HG03159 (cell line): Measurements from ENCODE around the gene TMC1.

Experiments
- ATAC-seq: cut with Tn5 transposase; IDR thresholded peaks from one replicate; pipeline ENCODE4 v1.9.1; 2021; ENCODE audit warnings: mild to moderate bottlenecking, moderate library complexity; ENCODE audit not compliant: unreplicated experiment

TMC1 gene

DNA sequence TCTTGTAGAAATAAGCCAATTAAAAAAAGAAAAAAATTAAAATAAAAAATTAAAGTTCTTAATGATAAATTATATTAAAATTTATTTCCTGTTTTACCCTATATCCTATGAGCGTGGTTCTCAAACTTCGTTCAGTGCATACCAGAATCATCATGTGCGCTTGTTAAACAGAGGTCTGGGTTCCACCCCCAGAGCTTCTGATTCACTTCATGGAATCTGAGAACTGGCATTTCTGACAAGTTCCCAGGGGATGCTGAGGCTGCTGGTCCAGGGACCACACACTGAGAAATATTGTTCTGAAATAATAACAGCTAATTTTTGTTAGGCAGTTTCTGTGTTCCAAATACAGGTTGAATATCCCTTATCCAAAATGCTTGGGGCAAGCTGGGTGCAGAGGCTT, 79.3 kb downstream of the TMC1 start:
- ATAC-seq = no peak

DNA sequence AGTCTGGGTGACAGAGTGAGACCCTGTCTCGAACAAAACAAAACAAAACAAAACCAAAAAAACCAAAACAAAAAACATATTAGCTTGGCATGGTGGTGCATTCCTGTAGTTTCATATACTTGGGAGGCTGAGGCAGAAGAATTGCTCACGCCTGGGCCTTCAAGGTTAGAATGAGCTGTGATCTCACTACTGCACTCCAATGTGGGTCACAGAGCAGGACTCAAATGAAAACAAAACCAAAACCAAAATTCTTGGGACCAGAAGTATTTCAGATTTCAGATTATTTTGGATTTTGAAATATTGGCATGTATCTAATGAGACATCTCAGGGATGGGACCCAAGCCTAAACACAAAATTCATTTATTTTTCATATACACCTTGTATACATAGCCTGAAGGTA, 80.2 kb downstream of the TMC1 start:
- no peak for ATAC-seq

DNA sequence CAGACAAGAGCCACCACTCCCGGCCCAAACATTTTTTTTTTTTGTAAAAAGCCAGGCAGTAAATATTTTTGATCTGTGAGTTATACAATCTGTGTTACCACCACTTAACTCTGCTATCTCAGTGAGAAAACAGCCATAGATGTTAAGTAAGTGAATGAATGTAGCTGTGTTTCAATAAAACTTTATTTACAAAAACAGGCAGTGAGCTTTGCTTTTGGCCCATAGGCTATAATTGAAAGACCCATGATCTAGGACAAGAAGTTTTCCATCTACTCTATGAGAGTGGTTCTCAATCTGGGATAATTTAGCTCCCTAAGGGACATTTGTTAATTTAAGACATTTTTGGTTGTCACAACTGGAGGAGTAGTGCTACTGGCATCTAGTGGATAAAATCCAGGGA, 91.0 kb downstream of the TMC1 start:
- ATAC-seq = no peak

DNA sequence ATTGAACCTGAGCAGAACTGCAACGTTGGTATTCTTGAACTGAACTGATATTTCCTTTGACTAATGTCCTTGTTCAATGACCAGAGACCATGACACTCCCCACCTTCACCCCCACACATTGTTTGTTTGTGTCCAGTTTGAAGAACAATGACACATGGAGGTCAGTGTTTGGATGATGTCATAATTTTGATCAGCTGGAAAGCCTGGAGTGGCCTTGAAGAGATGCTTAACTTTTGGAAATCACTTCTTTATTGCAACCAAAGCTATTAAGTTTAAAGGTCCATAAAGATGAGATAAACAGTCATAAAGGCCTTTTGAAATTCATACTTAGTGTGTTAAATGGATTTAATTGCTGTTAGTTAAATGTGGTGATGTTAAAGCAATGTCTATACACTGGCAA, 92.7 kb downstream of the TMC1 start:
- ATAC-seq = no peak

DNA sequence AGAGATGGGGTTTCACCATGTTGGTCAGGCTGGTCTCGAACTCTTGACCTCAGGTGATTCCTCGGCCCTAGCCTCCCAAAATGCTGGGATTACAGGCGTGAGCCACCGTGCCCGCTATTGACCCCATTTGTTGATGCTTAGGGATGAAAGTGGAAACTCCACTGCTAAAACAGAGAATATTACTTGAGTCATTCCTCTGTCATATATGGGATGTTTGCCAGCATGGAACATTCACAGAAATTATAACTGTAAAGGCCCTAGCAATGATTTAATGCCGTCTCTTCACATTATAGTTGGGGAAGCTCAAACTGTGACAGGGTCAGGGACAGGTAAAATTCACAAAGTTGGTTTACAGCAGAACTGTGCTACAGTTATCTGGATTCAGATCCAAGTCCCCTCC, 94.5 kb downstream of the TMC1 start:
- ATAC-seq = no peak

DNA sequence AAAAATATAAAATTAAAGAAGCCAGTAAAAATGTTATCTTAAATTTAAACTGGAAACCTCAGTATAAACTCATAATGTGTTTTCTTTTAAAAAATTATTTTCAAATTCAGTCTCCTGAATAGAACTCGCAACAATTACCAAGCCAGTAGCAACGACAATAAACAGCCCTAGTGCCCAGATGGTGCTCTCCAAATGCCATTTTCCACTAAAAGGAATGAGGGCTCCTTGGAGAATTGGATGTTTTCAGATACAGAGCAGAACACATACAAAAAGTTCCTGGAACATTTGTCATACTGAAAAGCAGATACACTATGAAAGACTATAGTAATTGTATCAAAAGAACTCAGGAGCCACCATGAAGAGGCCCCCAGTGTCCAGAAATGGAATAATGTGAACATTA, 97.4 kb downstream of the TMC1 start:
- no peak for ATAC-seq

DNA sequence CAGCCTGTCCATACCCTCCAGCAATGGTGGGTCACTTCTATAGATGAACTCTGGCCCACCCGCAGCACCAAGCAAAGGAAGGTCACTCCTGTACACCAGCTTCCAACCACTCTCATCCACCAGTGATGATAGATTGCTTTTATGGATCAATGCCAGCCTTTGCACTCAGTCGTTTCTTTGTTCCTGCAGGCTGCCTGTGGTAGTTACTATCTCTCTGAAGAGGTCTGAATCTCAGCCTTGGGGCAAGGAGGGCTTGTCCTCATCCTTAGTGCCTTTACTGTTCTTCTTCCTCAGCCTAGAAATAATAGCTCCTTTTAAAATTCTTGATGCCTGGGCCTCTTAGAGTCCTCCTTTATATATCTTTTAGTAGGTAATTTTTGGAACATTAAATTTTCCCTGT, 100.8 kb downstream of the TMC1 start:
- no peak for ATAC-seq

DNA sequence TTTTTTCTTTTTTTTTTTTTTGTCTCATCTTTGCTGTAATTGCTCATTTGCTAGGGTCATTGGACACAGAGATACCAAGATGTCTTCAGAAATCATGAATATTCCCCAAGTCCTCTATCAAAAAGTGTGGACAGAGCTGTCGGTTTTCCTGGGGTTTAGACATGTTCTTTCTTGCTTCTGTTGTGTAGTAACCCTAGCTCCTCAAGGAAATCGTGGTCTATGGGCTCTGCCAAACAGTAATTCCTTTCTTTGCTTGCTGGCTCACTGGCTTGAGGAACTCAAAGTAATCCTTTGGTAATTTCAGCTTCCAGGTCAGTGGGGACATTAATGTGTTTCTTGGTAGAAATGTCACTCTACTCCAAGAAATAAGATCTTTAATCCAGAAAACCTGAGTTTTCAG, 101.7 kb downstream of the TMC1 start:
- ATAC-seq = no peak

DNA sequence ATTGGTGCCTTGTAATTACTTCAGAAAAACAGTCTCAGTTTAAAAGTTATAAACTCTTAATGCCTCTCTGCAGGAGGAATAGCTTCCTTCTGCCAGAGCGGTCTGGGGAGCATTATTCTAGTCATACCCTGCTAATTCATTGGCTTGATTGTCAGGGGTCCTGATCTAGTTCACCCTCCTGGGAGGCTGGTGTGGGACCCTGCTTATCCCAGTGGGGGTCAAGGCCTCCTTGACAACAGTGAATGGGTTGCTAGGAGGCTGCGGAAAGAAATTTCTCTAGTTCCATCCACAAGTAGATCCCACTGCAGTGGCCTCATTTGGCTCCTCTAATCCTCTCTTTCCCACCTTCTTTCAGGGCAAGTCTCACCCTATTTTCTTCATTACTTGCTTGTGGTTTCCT, 105.7 kb downstream of the TMC1 start:
- no peak for ATAC-seq

DNA sequence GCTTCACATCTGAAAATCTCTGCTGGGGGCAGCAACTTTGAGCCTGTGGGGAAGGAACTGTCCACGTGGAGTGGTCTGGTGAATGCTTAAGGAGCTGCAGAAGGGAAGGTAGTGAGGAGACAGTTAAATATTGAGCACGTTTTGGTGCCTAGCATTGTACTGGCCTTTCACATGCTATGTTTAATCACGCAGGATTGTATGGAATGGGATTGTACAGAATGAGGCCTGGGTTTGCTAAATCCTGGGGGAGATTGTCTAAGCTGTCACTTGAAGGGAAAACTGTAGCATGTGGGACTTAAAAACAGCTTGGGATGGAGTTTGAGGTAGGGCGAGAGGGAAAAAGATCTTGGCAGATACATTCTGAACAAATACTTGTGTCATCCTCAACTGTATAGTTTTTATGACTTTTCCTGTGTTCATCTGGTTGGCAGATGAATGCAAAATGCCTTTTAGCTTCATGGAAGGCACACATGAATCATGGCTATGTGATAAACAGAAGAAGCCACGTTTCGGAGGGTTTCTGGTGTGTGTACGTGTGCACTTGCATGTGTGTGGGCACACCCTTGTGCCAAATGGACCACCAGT, 106.6 kb downstream of the TMC1 start:
- no peak for ATAC-seq

DNA sequence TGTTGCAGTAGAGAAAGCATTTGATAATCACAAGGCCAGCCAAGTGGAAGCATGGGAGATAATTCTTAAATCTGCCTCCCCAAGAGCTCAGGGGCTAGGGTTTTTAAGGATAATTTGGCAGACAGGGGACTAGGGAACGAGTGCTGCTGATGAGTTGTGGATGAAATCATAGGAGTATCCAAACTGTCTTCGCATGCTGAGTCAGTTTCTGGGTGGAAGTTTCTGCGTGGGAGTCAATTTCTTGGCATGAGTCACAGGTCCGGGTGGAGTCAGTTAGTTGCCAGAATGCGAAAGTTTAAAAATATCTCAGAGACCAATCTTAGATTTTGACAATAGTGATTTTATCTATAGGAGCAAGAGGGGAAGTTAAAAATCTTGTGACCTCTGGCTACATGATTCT, 112.6 kb downstream of the TMC1 start:
- ATAC-seq = no peak

DNA sequence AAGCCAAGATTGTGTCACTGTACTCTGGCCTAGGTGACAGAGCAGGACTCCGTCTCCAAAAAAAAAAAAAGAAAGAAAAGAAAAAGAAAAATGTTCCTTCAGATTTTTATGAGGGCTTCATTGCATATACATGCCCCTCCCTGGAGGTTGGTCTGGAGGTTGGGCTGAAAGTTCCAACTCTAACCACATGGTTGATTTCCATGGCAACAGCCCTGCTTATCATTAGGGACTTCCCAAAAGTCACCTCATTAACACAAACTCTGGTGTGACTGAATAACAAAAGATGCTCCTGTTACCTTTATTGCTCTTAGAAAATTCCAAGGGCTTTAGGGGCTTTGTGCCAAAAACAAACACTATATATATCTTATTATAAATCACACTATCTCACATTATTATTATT, 113.8 kb downstream of the TMC1 start:
- ATAC-seq = peak; percentile 97

DNA sequence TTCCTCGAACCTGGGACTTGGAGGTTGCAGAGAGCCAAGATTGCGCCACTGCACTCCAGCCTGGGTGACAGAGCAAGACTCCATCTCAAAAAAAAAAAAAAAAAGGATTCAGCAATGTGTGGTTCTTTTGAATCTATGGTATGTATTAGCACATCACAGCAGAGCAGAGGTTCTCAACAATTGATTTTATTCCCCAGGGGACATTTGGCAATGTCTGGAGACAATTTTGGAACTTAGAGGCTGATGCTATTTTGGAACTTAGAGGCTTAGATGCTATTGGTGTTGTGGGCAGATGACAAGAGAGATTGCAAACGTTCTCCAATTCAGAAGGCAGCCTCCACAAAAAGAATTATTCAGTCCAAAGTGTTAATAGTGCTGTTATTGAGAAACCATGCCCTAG, 115.2 kb downstream of the TMC1 start:
- ATAC-seq = no peak

DNA sequence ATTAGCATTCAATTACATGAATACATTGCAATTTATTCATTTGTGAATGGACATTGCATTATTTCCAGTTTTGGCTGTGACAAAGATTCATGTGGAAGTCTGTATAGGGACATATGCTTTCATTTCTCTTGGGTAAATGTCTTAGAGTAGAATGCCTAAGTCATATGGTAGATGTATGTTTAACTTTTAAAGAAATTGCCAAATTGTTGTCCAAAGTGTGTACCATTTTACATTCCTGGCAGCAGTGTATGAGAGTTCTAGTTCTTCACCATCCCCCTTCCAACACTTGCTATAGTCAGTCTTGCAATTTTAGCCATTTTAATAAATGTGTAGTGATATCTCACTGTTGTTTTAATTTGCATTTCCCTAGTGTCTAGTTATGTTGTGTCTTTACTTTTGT, 122.2 kb downstream of the TMC1 start:
- no peak for ATAC-seq

DNA sequence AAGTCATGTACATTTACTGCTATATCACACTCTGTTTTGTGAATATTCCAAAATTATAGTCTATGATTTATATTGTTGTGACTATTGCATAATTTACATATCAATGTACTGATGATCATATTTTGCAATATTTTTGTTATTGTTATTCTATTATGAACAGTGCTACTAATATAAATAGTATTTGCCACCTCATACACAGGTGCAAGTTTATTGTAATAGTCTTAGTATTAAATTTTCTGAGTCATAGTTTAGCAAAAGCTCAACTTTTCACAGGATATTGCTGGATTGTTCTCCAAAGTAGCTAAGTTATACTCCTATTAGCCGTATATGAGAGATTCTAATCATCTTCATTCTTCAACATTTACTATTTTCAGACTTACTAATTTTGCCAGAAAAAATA, 124.7 kb downstream of the TMC1 start:
- ATAC-seq = no peak

DNA sequence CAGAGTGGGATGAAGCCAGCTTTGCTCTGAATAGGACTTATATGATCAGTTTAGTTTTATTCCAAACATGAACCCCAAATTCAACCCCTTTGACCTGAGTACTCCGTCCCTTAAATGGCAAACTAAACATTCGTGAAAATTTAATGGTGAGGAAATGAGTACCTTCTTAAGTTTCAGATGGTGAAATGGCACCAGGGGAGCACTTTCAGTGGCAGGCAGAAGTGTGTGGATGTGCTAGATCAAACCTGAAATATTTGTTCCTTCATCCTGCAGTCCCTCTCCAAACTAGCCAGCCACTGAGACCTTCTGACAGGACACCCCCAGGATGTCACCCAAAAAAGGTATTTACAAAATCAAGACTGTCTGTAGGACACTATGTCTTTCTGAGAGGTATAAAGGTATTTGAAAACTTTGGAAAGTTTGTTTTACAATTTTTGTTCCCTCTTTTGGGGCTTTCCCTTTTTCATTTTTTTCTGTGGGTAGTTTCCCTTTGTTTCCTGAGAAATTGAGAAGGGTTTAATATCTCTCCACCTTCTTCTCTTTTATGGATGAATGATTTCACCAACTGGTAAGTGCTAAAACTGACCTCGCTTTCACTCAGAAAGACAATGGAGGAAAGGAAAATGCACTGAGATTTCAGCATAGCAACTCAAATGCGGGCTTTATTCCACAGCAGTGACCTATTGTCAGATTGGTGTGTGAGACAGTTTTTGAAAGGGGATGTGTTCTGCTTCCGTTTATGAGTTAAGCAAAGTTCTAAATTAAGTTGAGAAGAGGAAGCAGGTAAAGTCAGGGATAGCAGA, 127.1 kb downstream of the TMC1 start:
- ATAC-seq = no peak

DNA sequence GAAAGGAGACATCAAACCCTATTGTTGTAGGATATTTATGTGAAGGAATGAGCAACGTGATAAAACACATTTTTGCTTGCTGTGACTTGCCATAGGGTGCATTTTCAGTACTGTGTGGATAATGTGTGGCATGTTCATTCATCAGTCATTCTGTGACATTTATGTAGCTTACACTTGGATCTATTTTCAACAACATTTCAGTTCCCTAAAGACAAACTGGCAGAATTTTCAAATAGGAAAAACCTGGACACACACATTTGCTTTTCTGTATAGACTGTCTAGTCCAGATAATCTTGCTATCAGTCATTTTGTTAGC, 127.7 kb downstream of the TMC1 start:
- no peak for ATAC-seq

DNA sequence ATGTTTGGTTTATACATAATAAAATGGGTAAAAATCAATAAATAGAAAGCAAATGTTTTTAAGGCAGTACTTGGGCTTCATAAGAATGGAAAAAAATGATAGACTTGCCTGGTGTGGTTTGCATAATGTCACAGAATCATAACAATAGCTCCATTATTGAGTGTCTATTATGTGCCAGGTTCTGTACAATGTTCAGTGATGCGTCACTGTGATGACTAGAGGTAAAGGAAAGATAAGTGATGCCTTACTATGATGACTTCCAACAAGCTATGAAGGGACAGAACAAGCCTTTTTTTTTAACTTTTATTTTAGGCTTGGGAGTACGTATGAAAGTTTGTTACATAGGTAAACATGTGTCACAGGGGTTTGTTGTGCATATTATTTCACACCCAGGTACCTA, 128.8 kb downstream of the TMC1 start:
- ATAC-seq = no peak

DNA sequence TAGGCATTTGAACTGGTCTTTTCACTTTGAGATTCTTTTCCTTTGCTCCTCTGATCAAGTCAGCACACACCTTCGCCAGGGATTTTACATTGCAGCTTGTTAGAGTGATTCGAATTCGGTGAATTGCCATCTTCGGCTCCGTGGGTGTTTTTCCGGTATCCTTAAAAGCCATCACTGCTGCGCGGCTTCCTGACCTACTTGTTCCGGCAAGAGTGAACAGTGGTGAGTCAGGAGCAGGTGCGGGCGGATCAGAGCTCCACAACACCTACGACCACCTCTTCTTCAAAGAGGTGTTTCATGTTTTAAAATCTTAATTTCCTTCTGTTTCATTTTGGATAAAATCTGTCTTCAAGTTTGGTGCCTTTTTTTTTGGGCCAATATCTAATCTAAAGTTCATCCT, 134.6 kb downstream of the TMC1 start:
- no peak for ATAC-seq

DNA sequence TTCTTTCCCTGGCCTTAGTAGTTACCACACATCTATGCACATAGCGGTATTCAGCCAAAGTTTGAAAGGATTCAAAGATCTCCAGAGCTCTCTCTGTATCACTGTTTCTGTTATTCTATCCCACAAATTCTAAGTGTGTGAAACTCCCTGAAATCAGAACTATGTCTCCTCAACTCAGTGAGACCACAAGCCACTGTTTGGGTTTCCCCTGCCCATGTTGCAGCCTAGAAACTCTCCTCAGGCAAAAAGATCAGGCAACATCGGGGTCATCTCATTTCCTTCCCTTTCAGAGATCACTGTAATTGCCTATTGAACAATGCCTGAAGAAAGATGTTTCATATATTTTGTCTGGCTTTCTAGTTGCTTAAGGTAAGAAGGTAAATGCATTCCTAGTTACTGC, 135.6 kb downstream of the TMC1 start:
- no peak for ATAC-seq

DNA sequence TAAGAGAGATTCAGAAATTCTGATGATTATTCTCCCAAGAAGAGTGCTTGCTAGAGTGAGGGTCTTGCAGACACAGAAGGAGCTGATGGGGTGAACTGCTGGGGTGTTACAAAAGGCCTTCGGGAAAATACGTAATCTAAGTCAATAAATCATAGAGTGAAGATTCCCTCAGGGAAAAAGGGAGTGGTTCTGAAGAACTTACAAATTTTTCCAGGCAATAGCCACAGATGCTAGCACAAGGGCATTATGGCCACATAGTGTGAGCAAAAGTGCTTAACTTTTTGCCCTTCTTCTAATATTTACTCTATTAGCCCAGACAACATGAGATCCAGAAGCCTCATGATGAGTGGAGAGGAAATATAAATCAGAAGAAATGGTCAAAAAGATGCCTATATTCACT, 137.3 kb downstream of the TMC1 start:
- no peak for ATAC-seq

DNA sequence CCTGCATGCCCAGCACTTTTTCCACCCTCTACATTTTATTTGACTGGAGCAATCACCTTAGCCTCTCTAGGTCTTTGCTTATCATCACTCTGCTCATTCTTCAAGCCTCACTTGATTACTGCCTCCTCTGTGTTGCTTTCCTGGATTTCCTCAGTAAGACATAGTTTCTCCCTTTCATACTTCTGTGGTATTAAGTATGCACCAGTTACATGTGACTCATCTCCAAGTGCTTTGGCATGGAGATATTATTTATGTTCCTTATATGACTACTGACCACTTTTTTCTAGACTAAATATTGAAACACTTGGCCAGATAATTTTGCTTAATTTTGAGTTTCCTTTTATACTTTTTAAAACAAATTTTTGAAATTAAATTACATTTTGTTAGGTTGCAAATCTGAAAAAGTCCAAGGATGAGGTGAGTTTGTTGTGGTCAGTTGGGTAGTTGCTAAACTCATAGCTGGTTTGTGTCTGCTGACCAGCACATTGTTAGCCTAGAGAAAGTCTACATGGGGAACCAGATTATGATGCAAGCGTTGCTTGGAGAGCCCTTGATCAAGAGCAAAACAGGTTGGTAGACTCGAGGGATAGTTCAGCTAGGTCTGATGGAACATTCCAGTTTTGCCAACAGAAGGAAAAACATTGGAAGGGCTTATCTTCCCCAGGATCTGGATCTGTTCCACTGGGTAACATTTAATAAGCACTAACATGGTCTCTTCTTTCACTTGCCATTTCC, 140.2 kb downstream of the TMC1 start:
- no peak for ATAC-seq
